SK-N-SH (cell line): Measurements from ENCODE around the gene LCN9. TPM values are rescaled to one million over a fixed set of nuclear protein-coding genes. Genes with fewer than 3 reads are reported as not detected.

Source experiments
- CTCF ChIA-PET: fragments of 300-600, 350-600 bp; formaldehyde crosslinking; extraction: SDS; loops from one replicate; lab custom pipeline; 2021; lab: Yijun Ruan, JAX
- POLR2A ChIA-PET: fragments of 350-600 bp; sonication (Branson Sonifier 250); formaldehyde crosslinking; extraction: SDS; loops from one replicate; lab custom pipeline; 2020; ENCODE audit warnings: antibody characterized with exemption, inconsistent platforms; lab: Yijun Ruan, JAX
- DNase-seq: peaks from one replicate; pipeline ENCODE4 v3.0.0; 2012
- H2AFZ ChIP-seq: fragments of 200-600 bp; sonication (generic); 2 replicates; pipeline ENCODE4 v1.8.1; 2016; ENCODE audit warnings: antibody characterized with exemption, mild to moderate bottlenecking, low read depth
- H3F3A ChIP-seq: fragments of 200-600 bp; sonication (generic); replicated peaks from 2 replicates; pipeline ENCODE3; 2016; ENCODE audit warnings: antibody characterized with exemption, mild to moderate bottlenecking; ENCODE audit not compliant: insufficient read depth
- H3K27ac ChIP-seq, 2 experiments: fragments of 200-500 bp in 1 of 2; fragments of 200-600 bp in 1 of 2; sonication (Bioruptor generic) in 1 of 2; sonication (generic), shearing (Covaris generic) in 1 of 2; 2 replicates each; pipeline versions ENCODE4 v1.5.1 to v1.6.1; 2014 to 2016; ENCODE audit warnings: low read depth in 2 of 2, inconsistent platforms in 1 of 2, low read length in 1 of 2, mild to moderate bottlenecking in 1 of 2, mixed read lengths in 1 of 2
- H3K27me3 ChIP-seq: fragments of 200-600 bp; sonication (generic), shearing (Covaris generic); 2 replicates; pipeline ENCODE4 v1.6.1; 2016; ENCODE audit warnings: mixed run types; ENCODE audit not compliant: insufficient read depth
- H3K36me3 ChIP-seq, 2 experiments: fragments of 200-500 bp in 1 of 2; fragments of 200-600 bp in 1 of 2; sonication (Bioruptor generic) in 1 of 2; sonication (generic) in 1 of 2; replicated peaks in 1 of 2; 2 replicates each; pipeline versions ENCODE3 to v1.5.1; 2014 to 2016; ENCODE audit warnings: low read length in 1 of 2, mild to moderate bottlenecking in 1 of 2; ENCODE audit not compliant: insufficient read depth in 2 of 2, control insufficient read depth in 1 of 2
- H3K4me1 ChIP-seq, 2 experiments: fragments of 200-500 bp in 1 of 2; fragments of 200-600 bp in 1 of 2; sonication (Bioruptor generic) in 1 of 2; sonication (generic), shearing (Covaris generic) in 1 of 2; 2 replicates each; pipeline versions ENCODE4 v1.5.1 to v1.6.1; 2014 to 2016; ENCODE audit warnings: low read depth in 1 of 2, low read length in 1 of 2, mixed run types in 1 of 2; ENCODE audit not compliant: insufficient read depth in 2 of 2, control insufficient read depth in 1 of 2
- H3K4me2 ChIP-seq: fragments of 200-600 bp; sonication (generic), shearing (Covaris generic); 2 replicates; pipeline ENCODE4 v1.6.1; 2017; ENCODE audit warnings: mixed run types
- H3K4me3 ChIP-seq, 2 experiments: fragments of 200-500 bp in 1 of 2; fragments of 200-600 bp in 1 of 2; sonication (Bioruptor generic) in 1 of 2; sonication (generic), shearing (Covaris generic) in 1 of 2; 2 replicates each; pipeline versions ENCODE4 v1.5.1 to v1.8.1; 2014 to 2016; ENCODE audit warnings: low read depth in 2 of 2, inconsistent platforms in 1 of 2, low read length in 1 of 2, mild to moderate bottlenecking in 1 of 2, mixed read lengths in 1 of 2, moderate library complexity in 1 of 2
- H3K79me2 ChIP-seq: fragments of 200-600 bp; sonication (generic); 2 replicates; pipeline ENCODE4 v1.8.1; 2017; ENCODE audit warnings: mild to moderate bottlenecking; ENCODE audit not compliant: insufficient read depth
- H3K9ac ChIP-seq: fragments of 200-600 bp; sonication (generic); 2 replicates; pipeline ENCODE4 v1.6.1; 2017; ENCODE audit warnings: mixed run types
- H3K9me2 ChIP-seq: fragments of 200-600 bp; sonication (generic); 2 replicates; pipeline ENCODE4 v1.6.1; 2017; ENCODE audit warnings: mixed run types
- H3K9me3 ChIP-seq: fragments of 200-600 bp; sonication (generic); 2 replicates; pipeline ENCODE4 v1.6.1; 2017; ENCODE audit warnings: mixed run types, mild to moderate bottlenecking, moderate library complexity
- H4K20me1 ChIP-seq: fragments of 200-600 bp; sonication (generic); 2 replicates; pipeline ENCODE4 v1.6.1; 2017; ENCODE audit warnings: mild to moderate bottlenecking, mixed run types; ENCODE audit not compliant: insufficient read depth
- ELF1 ChIP-seq: IDR thresholded peaks from 2 replicates; pipeline ENCODE4 v1.4.0; 2012
- EP300 ChIP-seq, 2 experiments: IDR thresholded peaks; 2 replicates each; pipeline versions ENCODE4 v1.4.0 to v1.6.1; 2012; ENCODE audit warnings: borderline replicate concordance in 1 of 2, low read depth in 1 of 2, low read length in 1 of 2
- EZH2phosphoT487 ChIP-seq: fragments of 200-600 bp; sonication (generic); IDR thresholded peaks from 2 replicates; pipeline ENCODE4 v1.6.1; 2017; ENCODE audit warnings: low read depth, mixed run types, mild to moderate bottlenecking, antibody characterized with exemption, moderate library complexity, borderline replicate concordance
- FOXM1 ChIP-seq: IDR thresholded peaks from 2 replicates; pipeline ENCODE4 v1.4.0; 2012; ENCODE audit warnings: low read depth, mild to moderate bottlenecking
- NFIC ChIP-seq: IDR thresholded peaks from 2 replicates; pipeline ENCODE4 v1.4.0; 2012; ENCODE audit warnings: borderline replicate concordance
- NRF1 ChIP-seq: IDR thresholded peaks from 2 replicates; pipeline ENCODE4 v1.6.1; 2012; ENCODE audit warnings: low read depth, mild to moderate bottlenecking, low read length
- RAD21 ChIP-seq: IDR thresholded peaks from 2 replicates; pipeline ENCODE4 v1.6.1; 2012; ENCODE audit warnings: mild to moderate bottlenecking, low read length
- RFX5 ChIP-seq: IDR thresholded peaks from 2 replicates; pipeline ENCODE4 v1.6.1; 2012; ENCODE audit warnings: mild to moderate bottlenecking, improper control_type of control experiment, low read length
- SMC3 ChIP-seq: IDR thresholded peaks from 2 replicates; pipeline ENCODE4 v1.6.1; 2012; ENCODE audit warnings: low read depth, low read length, improper control_type of control experiment
- TEAD4 ChIP-seq: IDR thresholded peaks from 2 replicates; pipeline ENCODE4 v1.4.0; 2012; ENCODE audit warnings: mild to moderate bottlenecking, borderline replicate concordance; ENCODE audit not compliant: insufficient read depth
- YY1 ChIP-seq: IDR thresholded peaks from 2 replicates; pipeline ENCODE4 v1.4.0; 2012; ENCODE audit warnings: low read depth, mild to moderate bottlenecking
- WGBS: methylation state at CpG from one replicate; pipeline ENCODE4 v1.1.6; 2017; ENCODE audit warnings: low lambda C conversion rate; 5-methylcytosine and 5-hydroxymethylcytosine counted together
- polyA plus RNA-seq, 3 experiments: library from polyadenylated mRNA; depleted of rRNA; stranded (reverse); fragments of >200 nt; gene quantifications; 2 replicates each; pipeline ENCODE4 v1.2.3, GENCODE V29; 2012
- TF ChIP-seq, protein P1 (sequence below): IDR thresholded peaks from 2 replicates; pipeline ENCODE4; 2012
- TF ChIP-seq, protein P2 (sequence below): IDR thresholded peaks from 2 replicates; pipeline ENCODE4 v1.6.1; 2012; ENCODE audit warnings: mild to moderate bottlenecking, low read depth, low read length, moderate library complexity
- TF ChIP-seq, protein P3 (sequence below): IDR thresholded peaks from 2 replicates; pipeline ENCODE4 v1.4.0; 2012; ENCODE audit warnings: low read depth, borderline replicate concordance
- TF ChIP-seq, protein P4 (sequence below): IDR thresholded peaks from 2 replicates; pipeline ENCODE4 v1.4.0; 2012; ENCODE audit warnings: low read depth, borderline replicate concordance

LCN9 gene
- polyA plus RNA-seq, 1 of the 3 experiments (the other 2 are of a cell fraction): not detected

DNA sequence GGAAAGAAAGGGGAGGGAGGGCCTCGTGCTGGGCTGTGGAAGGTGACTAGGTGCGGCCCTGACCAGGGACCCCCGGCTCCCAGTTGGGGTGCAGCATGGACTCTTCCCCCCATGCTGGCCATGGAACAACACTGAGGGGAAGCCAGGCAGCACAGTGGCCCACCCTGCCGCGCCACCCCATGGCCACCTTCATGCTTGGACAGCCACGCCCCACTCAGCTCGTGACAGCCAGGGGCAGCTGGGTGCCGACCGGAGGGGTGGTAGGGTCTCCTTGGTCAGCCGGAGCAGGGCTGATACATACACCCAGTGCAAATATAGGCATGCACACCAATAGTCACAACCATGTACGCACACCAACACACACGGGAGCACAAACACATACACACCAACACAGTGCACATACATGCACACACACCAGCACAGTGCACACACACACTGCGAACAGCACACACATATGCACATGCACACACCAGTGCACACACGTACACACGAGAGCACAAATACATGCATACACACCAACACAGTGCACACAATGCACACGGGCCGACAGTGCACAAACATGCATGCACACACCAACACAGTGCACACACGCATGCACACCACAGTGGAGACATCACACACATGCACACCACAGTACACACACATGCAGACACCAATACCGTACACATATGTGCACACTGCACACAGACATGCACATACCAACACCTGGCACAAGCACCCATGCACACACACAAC lies 27.9 kb downstream of the LCN9 start:
- Histone ChIP-seq H3K27me3 (no peaks in the 10 kb centered on the region), H2AFZ (no peak overlapping the region), H3K4me3 (no peak overlapping the region), H3K9me3 (no peaks in the 10 kb centered on the region), H3F3A (no peaks in the 10 kb centered on the region), H4K20me1 (no peaks in the 10 kb centered on the region), H3K79me2 (no peaks in the 10 kb centered on the region), H3K9ac (no peak overlapping the region), H3K9me2 (no peaks in the 10 kb centered on the region), H3K4me2 (no peak overlapping the region), H3K4me1 (no peaks in the 10 kb centered on the region), H3K36me3 (no peaks in the 10 kb centered on the region), H3K27ac (no peak overlapping the region)
- TF ChIP-seq NRF1: no peak
- no peak for DNase-seq
- ChIA-PET CTCF (no interaction called here), POLR2A (no interaction called here)
- WGBS: 63% methylated on average over 9 of the region's 19 CpGs

DNA sequence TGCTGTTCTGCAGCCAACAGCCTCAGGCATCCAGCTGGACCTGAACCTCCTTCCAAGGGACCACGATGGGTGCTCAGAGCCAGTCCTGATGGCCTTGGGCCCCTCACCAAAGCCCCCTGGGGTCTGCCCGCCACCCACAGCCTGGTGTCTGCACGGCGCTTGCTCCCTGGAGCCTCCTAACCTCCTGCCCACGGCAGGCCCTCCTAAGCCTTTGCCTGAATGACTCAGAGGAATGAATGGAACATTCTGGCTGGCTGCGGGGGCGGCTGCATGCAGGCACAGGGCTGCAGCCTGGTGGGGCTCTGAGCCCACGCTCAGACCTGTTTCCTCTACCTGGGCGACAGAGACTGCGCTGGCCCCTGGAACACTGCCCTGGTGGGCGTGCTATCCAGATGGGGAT lies 29.3 kb downstream of the LCN9 start:
- no peak for DNase-seq
- no peaks in the 10 kb centered on the region for H3K36me3 ChIP-seq

More for the DNA sequence above, 29.3 kb downstream of the LCN9 start:
- Histone ChIP-seq H3K27ac (no peak overlapping the region), H3K4me3 (no peak overlapping the region), H2AFZ (no peak overlapping the region), H3K9me2 (no peaks in the 10 kb centered on the region), H3K27me3 (no peaks in the 10 kb centered on the region), H3K9ac (no peak overlapping the region), H3K79me2 (no peaks in the 10 kb centered on the region), H4K20me1 (no peaks in the 10 kb centered on the region), H3K4me1 (no peaks in the 10 kb centered on the region), H3K9me3 (no peaks in the 10 kb centered on the region), H3F3A (no peaks in the 10 kb centered on the region), H3K4me2 (no peak overlapping the region)
- ChIA-PET CTCF (interaction anchor here (2.2 kb wide), 1 partner anchor 10 kb away, joined by 10 read pairs; the partner anchor contains the start of gene KCNT1), POLR2A (no interaction called here)
- 23% methylated on average over 5 of the region's 11 CpGs for WGBS
- TF ChIP-seq RFX5 (no peak), ELF1 (no peak), EP300 (IDR thresholded peaks at IDR 0.05; ENCODE audit: borderline replicate concordance in 1 of 2, low read depth in 1 of 2, low read length in 1 of 2) (no peak), NFIC (no peak), RAD21 (no peak), TEAD4 (no peak), EZH2phosphoT487 (no peak), FOXM1 (no peak), NRF1 (no peak), SMC3 (no peak), YY1 (no peak)
- TF ChIP-seq, protein P1, sequence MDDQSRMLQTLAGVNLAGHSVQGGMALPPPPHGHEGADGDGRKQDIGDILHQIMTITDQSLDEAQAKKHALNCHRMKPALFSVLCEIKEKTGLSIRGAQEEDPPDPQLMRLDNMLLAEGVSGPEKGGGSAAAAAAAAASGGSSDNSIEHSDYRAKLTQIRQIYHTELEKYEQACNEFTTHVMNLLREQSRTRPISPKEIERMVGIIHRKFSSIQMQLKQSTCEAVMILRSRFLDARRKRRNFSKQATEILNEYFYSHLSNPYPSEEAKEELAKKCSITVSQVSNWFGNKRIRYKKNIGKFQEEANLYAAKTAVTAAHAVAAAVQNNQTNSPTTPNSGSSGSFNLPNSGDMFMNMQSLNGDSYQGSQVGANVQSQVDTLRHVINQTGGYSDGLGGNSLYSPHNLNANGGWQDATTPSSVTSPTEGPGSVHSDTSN: no peak
- TF ChIP-seq, protein P2, sequence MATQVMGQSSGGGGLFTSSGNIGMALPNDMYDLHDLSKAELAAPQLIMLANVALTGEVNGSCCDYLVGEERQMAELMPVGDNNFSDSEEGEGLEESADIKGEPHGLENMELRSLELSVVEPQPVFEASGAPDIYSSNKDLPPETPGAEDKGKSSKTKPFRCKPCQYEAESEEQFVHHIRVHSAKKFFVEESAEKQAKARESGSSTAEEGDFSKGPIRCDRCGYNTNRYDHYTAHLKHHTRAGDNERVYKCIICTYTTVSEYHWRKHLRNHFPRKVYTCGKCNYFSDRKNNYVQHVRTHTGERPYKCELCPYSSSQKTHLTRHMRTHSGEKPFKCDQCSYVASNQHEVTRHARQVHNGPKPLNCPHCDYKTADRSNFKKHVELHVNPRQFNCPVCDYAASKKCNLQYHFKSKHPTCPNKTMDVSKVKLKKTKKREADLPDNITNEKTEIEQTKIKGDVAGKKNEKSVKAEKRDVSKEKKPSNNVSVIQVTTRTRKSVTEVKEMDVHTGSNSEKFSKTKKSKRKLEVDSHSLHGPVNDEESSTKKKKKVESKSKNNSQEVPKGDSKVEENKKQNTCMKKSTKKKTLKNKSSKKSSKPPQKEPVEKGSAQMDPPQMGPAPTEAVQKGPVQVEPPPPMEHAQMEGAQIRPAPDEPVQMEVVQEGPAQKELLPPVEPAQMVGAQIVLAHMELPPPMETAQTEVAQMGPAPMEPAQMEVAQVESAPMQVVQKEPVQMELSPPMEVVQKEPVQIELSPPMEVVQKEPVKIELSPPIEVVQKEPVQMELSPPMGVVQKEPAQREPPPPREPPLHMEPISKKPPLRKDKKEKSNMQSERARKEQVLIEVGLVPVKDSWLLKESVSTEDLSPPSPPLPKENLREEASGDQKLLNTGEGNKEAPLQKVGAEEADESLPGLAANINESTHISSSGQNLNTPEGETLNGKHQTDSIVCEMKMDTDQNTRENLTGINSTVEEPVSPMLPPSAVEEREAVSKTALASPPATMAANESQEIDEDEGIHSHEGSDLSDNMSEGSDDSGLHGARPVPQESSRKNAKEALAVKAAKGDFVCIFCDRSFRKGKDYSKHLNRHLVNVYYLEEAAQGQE: no peak
- TF ChIP-seq, protein P3, sequence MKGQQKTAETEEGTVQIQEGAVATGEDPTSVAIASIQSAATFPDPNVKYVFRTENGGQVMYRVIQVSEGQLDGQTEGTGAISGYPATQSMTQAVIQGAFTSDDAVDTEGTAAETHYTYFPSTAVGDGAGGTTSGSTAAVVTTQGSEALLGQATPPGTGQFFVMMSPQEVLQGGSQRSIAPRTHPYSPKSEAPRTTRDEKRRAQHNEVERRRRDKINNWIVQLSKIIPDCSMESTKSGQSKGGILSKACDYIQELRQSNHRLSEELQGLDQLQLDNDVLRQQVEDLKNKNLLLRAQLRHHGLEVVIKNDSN: no peak
- TF ChIP-seq, protein P4, sequence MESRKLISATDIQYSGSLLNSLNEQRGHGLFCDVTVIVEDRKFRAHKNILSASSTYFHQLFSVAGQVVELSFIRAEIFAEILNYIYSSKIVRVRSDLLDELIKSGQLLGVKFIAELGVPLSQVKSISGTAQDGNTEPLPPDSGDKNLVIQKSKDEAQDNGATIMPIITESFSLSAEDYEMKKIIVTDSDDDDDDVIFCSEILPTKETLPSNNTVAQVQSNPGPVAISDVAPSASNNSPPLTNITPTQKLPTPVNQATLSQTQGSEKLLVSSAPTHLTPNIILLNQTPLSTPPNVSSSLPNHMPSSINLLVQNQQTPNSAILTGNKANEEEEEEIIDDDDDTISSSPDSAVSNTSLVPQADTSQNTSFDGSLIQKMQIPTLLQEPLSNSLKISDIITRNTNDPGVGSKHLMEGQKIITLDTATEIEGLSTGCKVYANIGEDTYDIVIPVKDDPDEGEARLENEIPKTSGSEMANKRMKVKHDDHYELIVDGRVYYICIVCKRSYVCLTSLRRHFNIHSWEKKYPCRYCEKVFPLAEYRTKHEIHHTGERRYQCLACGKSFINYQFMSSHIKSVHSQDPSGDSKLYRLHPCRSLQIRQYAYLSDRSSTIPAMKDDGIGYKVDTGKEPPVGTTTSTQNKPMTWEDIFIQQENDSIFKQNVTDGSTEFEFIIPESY: no peak
